ENCODE results near the gene KIF3A. TPM values are rescaled to one million over a fixed set of nuclear protein-coding genes. Genes with fewer than 3 reads are reported as not detected.

Gene KIF3A
- total and polyA plus RNA-seq, 2 experiments from 2014 or later: 11.2 to 19.7 TPM

GRCh38 chr5:132758451-132758850 is 21.1 kb upstream of the KIF3A start:
- Histone ChIP-seq H2AFZ (no peak overlapping the region), H3K4me1 (ENCODE audit: insufficient read depth) (peaks cover 5% of the 10 kb centered on the region; the same call in 1 of the 2 replicates), H3F3A (replicated peaks; ENCODE audit: low read depth) (no peaks in the 10 kb centered on the region), H4K20me1 (replicated peaks; ENCODE audit: insufficient read depth) (no peaks in the 10 kb centered on the region), H3K4me2 (no peak overlapping the region), H3K27ac (ENCODE audit: low read depth) (no peak overlapping the region), H3K27me3 (ENCODE audit: insufficient read depth) (no peaks in the 10 kb centered on the region), H3K79me2 (replicated peaks; ENCODE audit: insufficient read depth) (no peaks in the 10 kb centered on the region), H3K4me3 (no peak overlapping the region), H3K9me2 (ENCODE audit: insufficient read depth) (no peaks in the 10 kb centered on the region), H3K36me3 (ENCODE audit: insufficient read depth) (no peaks in the 10 kb centered on the region)
- DNase-seq (ENCODE audit: low spot score) (no peak), ATAC-seq (no peak)
- TF ChIP-seq ZNF114 (CRISPR knock-in tag; IDR thresholded peaks at IDR 0.05) (no peak), EZH2 (IDR thresholded peaks at IDR 0.05; ENCODE audit: low read depth, unreplicated experiment) (no peak), ZNF331 (CRISPR knock-in tag; IDR thresholded peaks at IDR 0.05; ENCODE audit: low read depth) (no peak), JUNB (IDR thresholded peaks at IDR 0.05; ENCODE audit: unreplicated experiment) (no peak), STAT1 (IDR thresholded peaks at IDR 0.05; ENCODE audit: unreplicated experiment) (no peak), NANOG (IDR thresholded peaks at IDR 0.05; ENCODE audit: borderline replicate concordance) (no peak), EZH2phosphoT487 (IDR thresholded peaks at IDR 0.05; ENCODE audit: unreplicated experiment) (no peak), ZNF462 (CRISPR knock-in tag; IDR thresholded peaks at IDR 0.05) (no peak), POLR2AphosphoS5 (IDR thresholded peaks at IDR 0.05; ENCODE audit: low read depth) (no peak), REST (IDR thresholded peaks at IDR 0.05; ENCODE audit: unreplicated experiment) (no peak), ETS1 (IDR thresholded peaks at IDR 0.05) (no peak), CREB1 (CRISPR knock-in tag; IDR thresholded peaks at IDR 0.05; ENCODE audit: low read depth) (no peak)
- TF ChIP-seq, protein P1, sequence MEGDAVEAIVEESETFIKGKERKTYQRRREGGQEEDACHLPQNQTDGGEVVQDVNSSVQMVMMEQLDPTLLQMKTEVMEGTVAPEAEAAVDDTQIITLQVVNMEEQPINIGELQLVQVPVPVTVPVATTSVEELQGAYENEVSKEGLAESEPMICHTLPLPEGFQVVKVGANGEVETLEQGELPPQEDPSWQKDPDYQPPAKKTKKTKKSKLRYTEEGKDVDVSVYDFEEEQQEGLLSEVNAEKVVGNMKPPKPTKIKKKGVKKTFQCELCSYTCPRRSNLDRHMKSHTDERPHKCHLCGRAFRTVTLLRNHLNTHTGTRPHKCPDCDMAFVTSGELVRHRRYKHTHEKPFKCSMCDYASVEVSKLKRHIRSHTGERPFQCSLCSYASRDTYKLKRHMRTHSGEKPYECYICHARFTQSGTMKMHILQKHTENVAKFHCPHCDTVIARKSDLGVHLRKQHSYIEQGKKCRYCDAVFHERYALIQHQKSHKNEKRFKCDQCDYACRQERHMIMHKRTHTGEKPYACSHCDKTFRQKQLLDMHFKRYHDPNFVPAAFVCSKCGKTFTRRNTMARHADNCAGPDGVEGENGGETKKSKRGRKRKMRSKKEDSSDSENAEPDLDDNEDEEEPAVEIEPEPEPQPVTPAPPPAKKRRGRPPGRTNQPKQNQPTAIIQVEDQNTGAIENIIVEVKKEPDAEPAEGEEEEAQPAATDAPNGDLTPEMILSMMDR (conservative IDR thresholded peaks at IDR 0.05; ENCODE audit: low read depth in 2 of 2): no peak
- H3K4me3 Mint-ChIP-seq: no peak overlapping the region
- H3K27ac Mint-ChIP-seq: no peak overlapping the region
- H3K9me3 Mint-ChIP-seq: no peaks in the 10 kb centered on the region
- peaks cover 3% of the 10 kb centered on the region; the same call in 1 of the 3 replicates for H3K36me3 Mint-ChIP-seq (ENCODE audit: low read depth)
- peaks cover 25% of the 10 kb centered on the region for H3K4me1 Mint-ChIP-seq
- peaks cover 4% of the 10 kb centered on the region for H3K27me3 Mint-ChIP-seq (ENCODE audit: insufficient read depth, low read depth, poor library complexity)
